Subcutaneous adipose tissue (tissue), 4 donors: ENCODE data around the gene MMS19. TPM values are rescaled to one million over a fixed set of nuclear protein-coding genes. Genes with fewer than 3 reads are reported as not detected.

Experiments used
- total RNA-seq, 4 donors: library from RNA; depleted of rRNA; stranded (reverse); fragments of >200 nt; gene quantifications; one replicate each; pipeline ENCODE4 v1.1.0, GENCODE V29; 2016
- TF ChIP-seq, protein P1 (sequence below): fragments of 450-650 bp; IDR thresholded peaks from one replicate; pipeline ENCODE4 v1.5.1; 2016; ENCODE audit warnings: low read depth, mild to moderate bottlenecking, control low read depth, antibody characterized with exemption, moderate library complexity

The MMS19 gene
- total RNA-seq, 4 donors from 2014 or later: 57.6 to 87.8 (median 76.8) TPM

DNA sequence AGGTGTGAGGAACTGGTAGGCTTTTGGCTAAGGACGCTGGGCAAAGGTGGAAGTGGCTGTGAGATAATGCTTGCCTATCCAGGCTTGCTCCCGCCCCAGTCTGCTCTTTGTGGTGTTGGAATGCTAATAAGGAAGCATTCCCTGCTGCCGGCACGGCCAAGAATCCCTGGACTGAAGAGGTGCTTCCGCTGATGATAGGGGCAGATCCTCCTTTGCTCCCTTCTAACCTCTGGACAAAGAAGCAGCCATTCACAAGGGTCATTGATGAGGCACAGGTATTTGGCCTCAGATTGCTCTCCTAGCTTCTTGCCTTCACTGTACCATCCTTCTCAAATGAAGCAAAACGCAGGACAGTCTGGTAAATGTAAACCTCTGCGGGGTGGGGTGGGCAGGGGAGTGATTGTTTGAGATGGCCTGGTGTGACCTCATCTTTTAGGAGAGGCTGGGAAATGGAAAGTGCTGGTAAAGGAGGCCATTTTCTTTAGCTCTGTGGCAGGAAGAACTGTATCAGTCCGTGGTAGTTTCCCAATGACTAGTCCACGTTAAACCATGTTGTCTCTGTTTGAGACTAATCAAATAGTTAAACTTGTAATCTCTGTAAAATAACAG lies 70.5 kb downstream of the MMS19 start:
- TF ChIP-seq, protein P1, sequence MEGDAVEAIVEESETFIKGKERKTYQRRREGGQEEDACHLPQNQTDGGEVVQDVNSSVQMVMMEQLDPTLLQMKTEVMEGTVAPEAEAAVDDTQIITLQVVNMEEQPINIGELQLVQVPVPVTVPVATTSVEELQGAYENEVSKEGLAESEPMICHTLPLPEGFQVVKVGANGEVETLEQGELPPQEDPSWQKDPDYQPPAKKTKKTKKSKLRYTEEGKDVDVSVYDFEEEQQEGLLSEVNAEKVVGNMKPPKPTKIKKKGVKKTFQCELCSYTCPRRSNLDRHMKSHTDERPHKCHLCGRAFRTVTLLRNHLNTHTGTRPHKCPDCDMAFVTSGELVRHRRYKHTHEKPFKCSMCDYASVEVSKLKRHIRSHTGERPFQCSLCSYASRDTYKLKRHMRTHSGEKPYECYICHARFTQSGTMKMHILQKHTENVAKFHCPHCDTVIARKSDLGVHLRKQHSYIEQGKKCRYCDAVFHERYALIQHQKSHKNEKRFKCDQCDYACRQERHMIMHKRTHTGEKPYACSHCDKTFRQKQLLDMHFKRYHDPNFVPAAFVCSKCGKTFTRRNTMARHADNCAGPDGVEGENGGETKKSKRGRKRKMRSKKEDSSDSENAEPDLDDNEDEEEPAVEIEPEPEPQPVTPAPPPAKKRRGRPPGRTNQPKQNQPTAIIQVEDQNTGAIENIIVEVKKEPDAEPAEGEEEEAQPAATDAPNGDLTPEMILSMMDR: no peak

- TF ChIP-seq, protein P1: no peak
These were observed 71.2 kb downstream of the MMS19 start for GRCh38 chr10:97426776-97427570.

- TF ChIP-seq, protein P1: no peak
These were observed 72.1 kb downstream of the MMS19 start, which contains the start of gene PGAM1 for GRCh38 chr10:97425964-97426775. Gene PGAM1 (plus strand): TSS chr10:97426191. CDS start chr10:97426308, 117 bp downstream.

DNA sequence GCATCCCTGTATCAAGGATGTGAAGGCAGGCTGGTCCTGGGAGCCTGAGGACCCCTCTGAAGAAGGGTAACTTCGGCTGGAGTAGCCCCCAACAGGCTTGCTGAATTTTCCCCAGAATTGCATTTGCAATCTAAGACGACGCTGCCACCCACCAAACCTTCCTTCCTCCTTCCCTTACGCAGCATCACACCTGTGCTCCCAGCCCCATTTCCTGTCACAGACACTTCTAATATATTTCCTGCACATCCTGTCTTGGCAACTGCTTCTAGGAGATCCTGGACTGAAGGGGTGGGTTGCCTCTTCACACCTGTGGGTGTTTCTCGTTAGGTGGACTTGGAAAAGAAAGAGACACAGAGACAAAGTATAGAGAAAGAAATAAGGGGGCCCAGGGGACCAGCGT lies 81.7 kb downstream of the MMS19 start:
- TF ChIP-seq, protein P1: no peak

DNA sequence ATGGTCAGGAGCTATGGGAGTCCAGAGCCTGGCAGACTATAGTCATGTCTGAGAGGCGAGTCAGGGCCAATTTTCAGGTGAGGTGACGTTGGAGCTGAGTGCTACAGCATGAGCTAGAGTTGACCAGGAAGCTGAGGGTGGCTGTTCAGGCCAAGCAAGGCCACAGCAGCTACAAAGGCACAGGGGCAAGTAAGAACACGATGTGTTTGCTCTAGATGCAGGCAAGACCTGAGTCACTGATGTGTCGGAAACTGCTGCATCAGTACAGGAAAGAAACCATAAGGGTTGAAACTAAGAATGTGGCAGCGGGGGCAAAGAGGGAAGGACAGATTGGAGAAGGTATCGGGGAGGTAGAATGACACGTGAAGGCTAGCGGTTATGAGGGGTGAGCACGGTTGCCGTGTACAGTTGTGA lies 85.3 kb downstream of the MMS19 start:
- TF ChIP-seq, protein P1: no peak

GRCh38 chr10:97411406-97411805 lies 86.8 kb downstream of the MMS19 start:
- TF ChIP-seq, protein P1: no peak
